CD14-positive monocyte (primary cell): ENCODE measurements around the gene RGS14. TPM values are rescaled to one million over a fixed set of nuclear protein-coding genes. Genes with fewer than 3 reads are reported as not detected.

ENCODE experiments used
- DNase-seq, 3 donors: peaks; one replicate each; pipeline ENCODE4 v3.0.0-alpha.2; 2011 to 2022
- H2AFZ ChIP-seq: 2 replicates; pipeline ENCODE4 v1.6.0; 2012; ENCODE audit warnings: mild to moderate bottlenecking, low read depth, low read length, inconsistent platforms; ENCODE audit not compliant: insufficient read depth, poor library complexity, severe bottlenecking
- H3K27ac ChIP-seq, 2 donors: 1 replicate in 1 of 2; 2 replicates in 1 of 2; pipeline ENCODE4 v1.5.1; 2012 to 2013; ENCODE audit warnings: low read length in 2 of 2, control low read depth in 1 of 2, inconsistent platforms in 1 of 2, low read depth in 1 of 2, mild to moderate bottlenecking in 1 of 2
- H3K27me3 ChIP-seq, 2 donors: one replicate each; pipeline versions ENCODE4 v1.6.0 to v1.6.1; 2011 to 2013; ENCODE audit warnings: low read length in 2 of 2; ENCODE audit not compliant: control insufficient read depth in 2 of 2, insufficient read depth in 2 of 2
- H3K36me3 ChIP-seq, 2 donors: replicated peaks in 1 of 2; 1 replicate in 1 of 2; 2 replicates in 1 of 2; pipeline versions ENCODE4 v1.5.1 to v1.6.1; 2012 to 2013; ENCODE audit warnings: low read length in 2 of 2, control low read depth in 1 of 2, inconsistent platforms in 1 of 2, mild to moderate bottlenecking in 1 of 2; ENCODE audit not compliant: insufficient read depth in 2 of 2, control insufficient read depth in 1 of 2
- H3K4me1 ChIP-seq, 2 donors: 1 replicate in 1 of 2; 2 replicates in 1 of 2; pipeline versions ENCODE4 v1.5.1 to v1.6.1; 2012 to 2013; ENCODE audit warnings: low read length in 2 of 2, control low read depth in 1 of 2, inconsistent platforms in 1 of 2, mild to moderate bottlenecking in 1 of 2, moderate library complexity in 1 of 2; ENCODE audit not compliant: insufficient read depth in 2 of 2, control insufficient read depth in 1 of 2
- H3K4me2 ChIP-seq: replicated peaks from 2 replicates; pipeline ENCODE3; 2012; ENCODE audit warnings: low read length, moderate library complexity, mild to moderate bottlenecking; ENCODE audit not compliant: poor library complexity, severe bottlenecking; ENCODE audit errors: extremely low read depth
- H3K4me3 ChIP-seq, 3 experiments: fragments of 200-600 bp in 1 of 3; sonication (generic) in 1 of 3; replicated peaks in 1 of 3; 1 replicate in 2 of 3; 2 replicates in 1 of 3; pipeline ENCODE4 v1.5.1; 2011 to 2013; ENCODE audit warnings: low read length in 3 of 3, mild to moderate bottlenecking in 3 of 3, control low read depth in 2 of 3, low read depth in 2 of 3, inconsistent platforms in 1 of 3, moderate library complexity in 1 of 3
- H3K79me2 ChIP-seq: 2 replicates; pipeline ENCODE4 v1.6.0; 2012; ENCODE audit warnings: mild to moderate bottlenecking, control low read depth, inconsistent platforms, low read length, moderate library complexity; ENCODE audit not compliant: insufficient read depth
- H3K9ac ChIP-seq: 2 replicates; pipeline ENCODE4 v1.6.0; 2017; ENCODE audit warnings: low read length, mild to moderate bottlenecking; ENCODE audit not compliant: insufficient read depth, poor library complexity, severe bottlenecking
- H3K9me3 ChIP-seq, 2 donors: replicated peaks in 1 of 2; 1 replicate in 1 of 2; 2 replicates in 1 of 2; pipeline versions ENCODE4 v1.5.1 to v1.6.1; 2012 to 2013; ENCODE audit warnings: low read length in 2 of 2, control low read depth in 1 of 2; ENCODE audit not compliant: control insufficient read depth in 1 of 2, insufficient read depth in 1 of 2
- H4K20me1 ChIP-seq: 2 replicates; pipeline ENCODE4 v1.6.0; 2012; ENCODE audit warnings: mild to moderate bottlenecking, low read length, control low read depth, moderate library complexity; ENCODE audit not compliant: insufficient read depth
- H3K27ac Mint-ChIP-seq, 7 donors: one replicate each; pipeline ENCODE4 v1.8.0; 2020; ENCODE audit warnings: mild to moderate bottlenecking in 7 of 7, mixed read lengths in 7 of 7, moderate library complexity in 6 of 7, inconsistent platforms in 2 of 7
- H3K27me3 Mint-ChIP-seq, 3 donors: one replicate each; pipeline ENCODE4 v1.8.0; 2021 to 2022; ENCODE audit warnings: low read depth in 3 of 3, mild to moderate bottlenecking in 3 of 3, mixed read lengths in 3 of 3, moderate library complexity in 3 of 3, inconsistent platforms in 1 of 3
- H3K36me3 Mint-ChIP-seq, 2 donors: one replicate each; pipeline ENCODE4 v1.8.0; 2020; ENCODE audit warnings: mixed read lengths in 2 of 2, inconsistent platforms in 1 of 2, mild to moderate bottlenecking in 1 of 2
- H3K4me1 Mint-ChIP-seq: one replicate; pipeline ENCODE4 v1.8.0; 2020; ENCODE audit warnings: mild to moderate bottlenecking, mixed read lengths
- H3K4me3 Mint-ChIP-seq, 2 donors: one replicate each; pipeline ENCODE4 v1.8.0; 2020; ENCODE audit warnings: mild to moderate bottlenecking in 2 of 2, mixed read lengths in 2 of 2, moderate library complexity in 1 of 2
- H3K9me3 Mint-ChIP-seq, 7 donors: one replicate each; pipeline ENCODE4 v1.8.0; 2020 to 2022; ENCODE audit warnings: mixed read lengths in 7 of 7, mild to moderate bottlenecking in 6 of 7, moderate library complexity in 6 of 7, inconsistent platforms in 2 of 7
- CTCF ChIP-seq: fragments of 200-600 bp; IDR thresholded peaks from one replicate; pipeline ENCODE4 v1.8.0; 2022; ENCODE audit warnings: antibody characterized with exemption, mild to moderate bottlenecking
- WGBS: methylation state at CpG from one replicate; pipeline ENCODE4 v1.1.5; 2013; ENCODE audit warnings: missing lambda C conversion rate; ENCODE audit not compliant: insufficient coverage; 5-methylcytosine and 5-hydroxymethylcytosine counted together
- intact Hi-C, 2 donors: fragments of 100-400 bp; cut with micrococcal nuclease; formaldehyde crosslinking; loops; one replicate each; pipeline versions ENCODE4 v1.15.0 to v1.15.1; 2023
- polyA plus RNA-seq, 3 donors: library from polyadenylated mRNA; depleted of rRNA in 1 of 3; unstranded in 2 of 3; stranded (reverse) in 1 of 3; fragments of 300-500 nt in 2 of 3; fragments of >200 nt in 1 of 3; fragmentation: Illumina TruSeq in 2 of 3; gene quantifications; 1 replicate in 2 of 3; 2 replicates in 1 of 3; pipeline ENCODE4 v1.2.3, GENCODE V29; 2012 to 2021

RGS14 gene
- polyA plus RNA-seq, 3 donors: 35.4 to 186 (median 43.5) TPM

- H3K4me3 Mint-ChIP-seq: no peak overlapping the region
- Histone ChIP-seq H3K9ac (no peak overlapping the region), H3K79me2 (no peaks in the 10 kb centered on the region), H3K4me1 (peaks cover 29 to 32% of the 10 kb centered on the region in 2 donors), H3K27me3 (no peaks in the 10 kb centered on the region), H3K27ac (no peak overlapping the region), H4K20me1 (no peaks in the 10 kb centered on the region), H3K9me3 (no peaks in the 10 kb centered on the region), H3K4me3 (no peak overlapping the region), H2AFZ (no peak overlapping the region), H3K36me3 (no peaks in the 10 kb centered on the region), H3K4me2 (no peak overlapping the region)
- no peak for DNase-seq
- H3K4me1 Mint-ChIP-seq: peaks cover 43% of the 10 kb centered on the region
- peaks cover 15 to 28% (median 28%) of the 10 kb centered on the region in 3 donors for H3K27me3 Mint-ChIP-seq
- H3K36me3 Mint-ChIP-seq: no peaks in the 10 kb centered on the region
- no peak for TF ChIP-seq CTCF
- no peaks in the 10 kb centered on the region for H3K9me3 Mint-ChIP-seq
- 78% methylated on average over 4 of the region's 8 CpGs for WGBS
- H3K27ac Mint-ChIP-seq: no peak overlapping the region
- intact Hi-C loops: no loop called here
Observed at GRCh38 chr5:177386542-177386941, 28.8 kb downstream of the RGS14 start.

- H3K4me2 ChIP-seq: no peak overlapping the region
- H3K4me1 ChIP-seq: peaks cover 29 to 32% of the 10 kb centered on the region in 2 donors
- H3K4me3 ChIP-seq: no peak overlapping the region
- no peaks in the 10 kb centered on the region for H4K20me1 ChIP-seq
- no peaks in the 10 kb centered on the region for H3K79me2 ChIP-seq
- no peak overlapping the region for H3K27ac Mint-ChIP-seq
- no peak overlapping the region for H3K9ac ChIP-seq
- peaks cover 13 to 26% (median 23%) of the 10 kb centered on the region in 3 donors for H3K27me3 Mint-ChIP-seq
- no peaks in the 10 kb centered on the region for H3K9me3 Mint-ChIP-seq
- no peaks in the 10 kb centered on the region for H3K36me3 Mint-ChIP-seq
- WGBS: 95% methylated on average over 10 of the region's 14 CpGs
- H3K4me1 Mint-ChIP-seq: peaks cover 41% of the 10 kb centered on the region
- intact Hi-C loops: no loop called here
- no peaks in the 10 kb centered on the region for H3K36me3 ChIP-seq
- H3K9me3 ChIP-seq: no peaks in the 10 kb centered on the region
- H2AFZ ChIP-seq: no peak overlapping the region
- no peak for DNase-seq
- no peak overlapping the region for H3K27ac ChIP-seq
- no peaks in the 10 kb centered on the region for H3K27me3 ChIP-seq
- no peak for TF ChIP-seq CTCF
- no peak overlapping the region for H3K4me3 Mint-ChIP-seq
Observed at GRCh38 chr5:177387405-177387804, 29.7 kb downstream of the RGS14 start.
